C4-2B (cell line): ENCODE data around the gene ZNF93.

ENCODE experiments used
- H3K27ac ChIP-seq: fragments of 450-650 bp; 2 replicates; pipeline ENCODE4 v1.5.1; 2017
- ZFX ChIP-seq: fragments of 450-650 bp; IDR thresholded peaks from 2 replicates; pipeline ENCODE4 v1.6.1; 2017
- TF ChIP-seq, protein P1 (sequence below): fragments of 450-650 bp; conservative IDR thresholded peaks from 2 replicates; pipeline ENCODE4 v1.5.1; 2017; ENCODE audit warnings: mild to moderate bottlenecking

Gene ZNF93

GRCh38 chr19:19966862-19967261, 66.1 kb downstream of the ZNF93 start:
- H3K27ac ChIP-seq: no peak overlapping the region
- TF ChIP-seq ZFX: no peak
- TF ChIP-seq, protein P1, sequence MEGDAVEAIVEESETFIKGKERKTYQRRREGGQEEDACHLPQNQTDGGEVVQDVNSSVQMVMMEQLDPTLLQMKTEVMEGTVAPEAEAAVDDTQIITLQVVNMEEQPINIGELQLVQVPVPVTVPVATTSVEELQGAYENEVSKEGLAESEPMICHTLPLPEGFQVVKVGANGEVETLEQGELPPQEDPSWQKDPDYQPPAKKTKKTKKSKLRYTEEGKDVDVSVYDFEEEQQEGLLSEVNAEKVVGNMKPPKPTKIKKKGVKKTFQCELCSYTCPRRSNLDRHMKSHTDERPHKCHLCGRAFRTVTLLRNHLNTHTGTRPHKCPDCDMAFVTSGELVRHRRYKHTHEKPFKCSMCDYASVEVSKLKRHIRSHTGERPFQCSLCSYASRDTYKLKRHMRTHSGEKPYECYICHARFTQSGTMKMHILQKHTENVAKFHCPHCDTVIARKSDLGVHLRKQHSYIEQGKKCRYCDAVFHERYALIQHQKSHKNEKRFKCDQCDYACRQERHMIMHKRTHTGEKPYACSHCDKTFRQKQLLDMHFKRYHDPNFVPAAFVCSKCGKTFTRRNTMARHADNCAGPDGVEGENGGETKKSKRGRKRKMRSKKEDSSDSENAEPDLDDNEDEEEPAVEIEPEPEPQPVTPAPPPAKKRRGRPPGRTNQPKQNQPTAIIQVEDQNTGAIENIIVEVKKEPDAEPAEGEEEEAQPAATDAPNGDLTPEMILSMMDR: no peak
